Mucosa of rectum (tissue), 2 donors: ENCODE measurements around the gene VRK1.

ENCODE experiments used
- H3K27ac ChIP-seq, 2 donors: one replicate each; pipeline ENCODE4 v1.7.0; 2013; ENCODE audit warnings: inconsistent platforms in 2 of 2, low read depth in 2 of 2, low read length in 2 of 2
- H3K27me3 ChIP-seq, 2 donors: one replicate each; pipeline ENCODE4 v1.7.0; 2013; ENCODE audit warnings: low read length in 2 of 2; ENCODE audit not compliant: control insufficient read depth in 2 of 2, insufficient read depth in 2 of 2
- H3K36me3 ChIP-seq, 2 donors: one replicate each; pipeline ENCODE4 v1.7.0; 2013; ENCODE audit warnings: low read length in 2 of 2; ENCODE audit not compliant: control insufficient read depth in 2 of 2, insufficient read depth in 2 of 2
- H3K4me1 ChIP-seq, 2 donors: one replicate each; pipeline ENCODE4 v1.7.0; 2013; ENCODE audit warnings: low read length in 2 of 2, mild to moderate bottlenecking in 1 of 2; ENCODE audit not compliant: control insufficient read depth in 2 of 2, insufficient read depth in 2 of 2
- H3K4me3 ChIP-seq, 2 donors: one replicate each; pipeline ENCODE4 v1.7.0; 2013; ENCODE audit warnings: low read length in 2 of 2
- H3K9ac ChIP-seq, 2 donors: one replicate each; pipeline ENCODE4 v1.7.0; 2013; ENCODE audit warnings: low read length in 2 of 2, low read depth in 1 of 2, mild to moderate bottlenecking in 1 of 2
- H3K9me3 ChIP-seq, 2 donors: one replicate each; pipeline ENCODE4 v1.7.0; 2013; ENCODE audit warnings: low read length in 2 of 2; ENCODE audit not compliant: control insufficient read depth in 2 of 2
- donor health status: healthy.
- donor health status: Normal muscosa, but diverticular disease.

VRK1 gene

GRCh38 chr14:96925422-96925821, 128.2 kb downstream of the VRK1 start:
- no peaks in the 10 kb centered on the region for H3K36me3 ChIP-seq
- H3K4me3 ChIP-seq: no peak overlapping the region
- no peak overlapping the region for H3K9ac ChIP-seq
- no peaks in the 10 kb centered on the region for H3K27me3 ChIP-seq
- H3K4me1 ChIP-seq: no peaks in the 10 kb centered on the region
- H3K27ac ChIP-seq: no peak overlapping the region
- H3K9me3 ChIP-seq: no peaks in the 10 kb centered on the region

DNA sequence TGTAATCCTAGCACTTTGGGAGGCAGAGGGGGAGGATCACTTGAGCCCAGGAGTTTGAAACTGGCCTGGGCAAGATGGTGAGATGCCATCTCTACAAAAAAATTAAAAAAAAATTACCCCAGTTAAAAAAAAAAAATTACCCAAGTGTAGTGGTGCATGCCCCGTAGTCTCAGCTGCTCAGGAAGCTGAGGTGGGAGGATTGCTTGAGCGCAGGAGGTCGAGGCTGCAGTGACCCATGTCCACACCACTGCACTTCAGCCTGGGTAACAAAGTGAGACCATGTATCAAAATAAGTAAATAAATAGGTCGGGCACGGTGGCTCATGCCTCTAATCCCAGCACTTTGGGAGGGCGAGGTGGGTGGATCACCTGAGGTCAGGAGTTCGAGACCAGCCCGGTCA, 128.8 kb downstream of the VRK1 start:
- no peaks in the 10 kb centered on the region for H3K4me1 ChIP-seq
- H3K36me3 ChIP-seq: no peaks in the 10 kb centered on the region
- H3K27ac ChIP-seq: no peak overlapping the region
- H3K27me3 ChIP-seq: no peaks in the 10 kb centered on the region
- H3K9me3 ChIP-seq: no peaks in the 10 kb centered on the region
- no peak overlapping the region for H3K4me3 ChIP-seq
- H3K9ac ChIP-seq: no peak overlapping the region

DNA sequence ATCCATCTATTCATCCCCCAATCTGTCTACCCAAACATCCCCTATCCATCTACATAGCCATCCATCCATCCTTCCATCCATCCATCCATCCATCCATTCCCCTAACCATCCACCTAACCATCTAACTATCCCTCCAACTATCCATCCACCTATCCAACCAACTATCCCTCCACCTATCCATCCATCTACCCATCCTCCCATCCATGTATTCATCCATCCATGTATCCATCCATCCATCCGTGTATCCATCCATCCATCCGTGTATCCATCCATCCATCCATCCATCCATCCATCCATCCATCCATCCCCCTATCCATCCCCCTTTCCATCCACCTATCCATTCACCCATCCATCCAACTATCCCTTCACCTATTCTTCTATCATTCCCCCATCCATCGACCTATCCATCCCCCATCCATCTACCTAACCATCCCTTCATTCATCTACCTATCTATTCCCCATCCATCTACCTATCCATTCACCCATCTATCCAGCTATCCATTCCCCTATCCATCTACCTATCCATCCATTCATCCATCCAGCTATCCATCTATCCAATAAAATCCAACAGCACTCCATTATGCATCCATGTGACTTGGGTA, 131.7 kb downstream of the VRK1 start:
- H3K27me3 ChIP-seq: no peaks in the 10 kb centered on the region
- H3K27ac ChIP-seq: no peak overlapping the region
- H3K9me3 ChIP-seq: no peaks in the 10 kb centered on the region
- no peaks in the 10 kb centered on the region for H3K4me1 ChIP-seq
- H3K9ac ChIP-seq: no peak overlapping the region
- no peak overlapping the region for H3K4me3 ChIP-seq
- no peaks in the 10 kb centered on the region for H3K36me3 ChIP-seq

DNA sequence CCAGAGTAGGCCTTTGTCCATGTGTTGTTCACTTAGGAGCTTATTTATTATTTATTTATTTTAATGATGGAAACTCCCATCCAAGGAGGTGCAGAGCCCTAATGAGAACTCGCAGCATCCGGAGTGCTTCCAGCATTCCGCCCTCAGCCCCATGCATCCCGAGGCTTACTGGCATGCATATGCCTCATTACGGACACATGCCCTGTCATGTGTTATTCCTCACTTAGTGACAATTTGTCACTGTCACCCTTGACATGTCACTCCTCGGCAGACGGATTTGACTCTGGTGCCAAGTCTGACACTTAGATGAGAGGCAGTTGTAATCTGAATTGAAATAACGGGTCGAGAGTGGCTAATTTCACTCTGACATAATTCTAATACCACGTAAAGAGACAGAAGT, 132.8 kb downstream of the VRK1 start:
- H3K27ac ChIP-seq: no peak overlapping the region

GRCh38 chr14:96930526-96930925, 133.3 kb downstream of the VRK1 start:
- no peak overlapping the region for H3K9ac ChIP-seq
- H3K4me3 ChIP-seq: no peak overlapping the region
- no peaks in the 10 kb centered on the region for H3K9me3 ChIP-seq
- no peaks in the 10 kb centered on the region for H3K36me3 ChIP-seq
- no peaks in the 10 kb centered on the region for H3K4me1 ChIP-seq
- no peak overlapping the region for H3K27ac ChIP-seq
- H3K27me3 ChIP-seq: no peaks in the 10 kb centered on the region

More for the DNA sequence above, 132.8 kb downstream of the VRK1 start:
- Histone ChIP-seq H3K27me3 (no peaks in the 10 kb centered on the region), H3K9me3 (no peaks in the 10 kb centered on the region), H3K4me1 (no peaks in the 10 kb centered on the region), H3K4me3 (no peak overlapping the region), H3K9ac (no peak overlapping the region), H3K36me3 (no peaks in the 10 kb centered on the region)
